Mammary epithelial cell (primary cell): ENCODE measurements around the gene MYO16.

ENCODE experiments used
- EZH2 ChIP-seq: IDR thresholded peaks from 2 replicates; pipeline ENCODE4 v1.6.1; 2012; ENCODE audit warnings: low read length, inconsistent platforms, borderline replicate concordance
- TF ChIP-seq, protein P1 (sequence below), 2 donors: IDR thresholded peaks in 1 of 2; conservative IDR thresholded peaks in 1 of 2; 2 replicates each; pipeline ENCODE4 v1.5.1; 2011 to 2012; ENCODE audit warnings: inconsistent platforms in 2 of 2, low read length in 2 of 2, mild to moderate bottlenecking in 2 of 2, control low read depth in 1 of 2, low read depth in 1 of 2; ENCODE audit not compliant: insufficient read depth in 1 of 2; ENCODE audit errors: extremely low read depth in 1 of 2

DNA sequence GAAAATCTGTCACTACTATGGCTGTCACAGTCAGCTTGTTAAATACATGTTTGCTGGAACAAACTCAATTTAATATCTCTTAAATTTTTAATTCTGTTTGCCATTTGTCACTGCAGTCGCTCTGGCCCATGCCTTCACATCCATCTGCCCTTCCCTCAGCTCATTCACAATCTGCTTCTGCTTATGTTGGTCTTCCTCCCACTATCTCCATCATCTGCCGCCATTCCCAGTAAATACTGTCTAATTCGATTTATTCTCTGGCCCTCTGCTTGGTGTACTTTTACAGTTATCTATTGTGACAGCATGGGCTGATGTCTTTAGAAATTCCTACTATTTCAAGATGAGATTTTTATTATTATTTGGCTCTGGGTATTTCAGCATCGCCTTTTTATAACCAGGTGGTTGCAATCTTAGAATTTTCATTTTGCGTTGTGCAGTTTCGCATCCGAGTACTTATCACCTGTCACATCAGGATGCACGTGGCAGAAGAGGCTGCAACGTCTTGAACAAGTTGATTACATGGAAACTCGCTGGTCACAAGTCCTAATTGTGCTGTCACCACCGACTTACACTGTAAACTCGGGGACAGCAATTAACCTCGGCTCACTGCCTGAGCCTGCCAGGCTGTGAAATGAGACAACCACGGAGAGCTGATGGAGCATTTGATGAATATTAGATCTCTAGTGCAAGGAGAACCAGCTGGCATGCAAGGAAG is 158.4 kb downstream of the MYO16 start:
- TF ChIP-seq, protein P1, sequence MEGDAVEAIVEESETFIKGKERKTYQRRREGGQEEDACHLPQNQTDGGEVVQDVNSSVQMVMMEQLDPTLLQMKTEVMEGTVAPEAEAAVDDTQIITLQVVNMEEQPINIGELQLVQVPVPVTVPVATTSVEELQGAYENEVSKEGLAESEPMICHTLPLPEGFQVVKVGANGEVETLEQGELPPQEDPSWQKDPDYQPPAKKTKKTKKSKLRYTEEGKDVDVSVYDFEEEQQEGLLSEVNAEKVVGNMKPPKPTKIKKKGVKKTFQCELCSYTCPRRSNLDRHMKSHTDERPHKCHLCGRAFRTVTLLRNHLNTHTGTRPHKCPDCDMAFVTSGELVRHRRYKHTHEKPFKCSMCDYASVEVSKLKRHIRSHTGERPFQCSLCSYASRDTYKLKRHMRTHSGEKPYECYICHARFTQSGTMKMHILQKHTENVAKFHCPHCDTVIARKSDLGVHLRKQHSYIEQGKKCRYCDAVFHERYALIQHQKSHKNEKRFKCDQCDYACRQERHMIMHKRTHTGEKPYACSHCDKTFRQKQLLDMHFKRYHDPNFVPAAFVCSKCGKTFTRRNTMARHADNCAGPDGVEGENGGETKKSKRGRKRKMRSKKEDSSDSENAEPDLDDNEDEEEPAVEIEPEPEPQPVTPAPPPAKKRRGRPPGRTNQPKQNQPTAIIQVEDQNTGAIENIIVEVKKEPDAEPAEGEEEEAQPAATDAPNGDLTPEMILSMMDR (conservative IDR thresholded peaks at IDR 0.05 in 1 of 2, IDR thresholded peaks at IDR 0.05 in 1 of 2; ENCODE audit: extremely low read depth in 1 of 2, insufficient read depth in 1 of 2, low read depth in 1 of 2, low read length in 2 of 2): no peak
- TF ChIP-seq EZH2: no peak
